GM21515 (cell line): Measurements from ENCODE around the gene MYL5.
"Not testable (repeated sequence)": the region's sequence is repeated elsewhere in the genome, so short reads cannot be mapped to it uniquely, and the experiment has no call there.

Experiments used
- ATAC-seq: cut with Tn5 transposase; IDR thresholded peaks from one replicate; pipeline ENCODE4 v1.9.1; 2021; ENCODE audit not compliant: unreplicated experiment

Gene MYL5

DNA sequence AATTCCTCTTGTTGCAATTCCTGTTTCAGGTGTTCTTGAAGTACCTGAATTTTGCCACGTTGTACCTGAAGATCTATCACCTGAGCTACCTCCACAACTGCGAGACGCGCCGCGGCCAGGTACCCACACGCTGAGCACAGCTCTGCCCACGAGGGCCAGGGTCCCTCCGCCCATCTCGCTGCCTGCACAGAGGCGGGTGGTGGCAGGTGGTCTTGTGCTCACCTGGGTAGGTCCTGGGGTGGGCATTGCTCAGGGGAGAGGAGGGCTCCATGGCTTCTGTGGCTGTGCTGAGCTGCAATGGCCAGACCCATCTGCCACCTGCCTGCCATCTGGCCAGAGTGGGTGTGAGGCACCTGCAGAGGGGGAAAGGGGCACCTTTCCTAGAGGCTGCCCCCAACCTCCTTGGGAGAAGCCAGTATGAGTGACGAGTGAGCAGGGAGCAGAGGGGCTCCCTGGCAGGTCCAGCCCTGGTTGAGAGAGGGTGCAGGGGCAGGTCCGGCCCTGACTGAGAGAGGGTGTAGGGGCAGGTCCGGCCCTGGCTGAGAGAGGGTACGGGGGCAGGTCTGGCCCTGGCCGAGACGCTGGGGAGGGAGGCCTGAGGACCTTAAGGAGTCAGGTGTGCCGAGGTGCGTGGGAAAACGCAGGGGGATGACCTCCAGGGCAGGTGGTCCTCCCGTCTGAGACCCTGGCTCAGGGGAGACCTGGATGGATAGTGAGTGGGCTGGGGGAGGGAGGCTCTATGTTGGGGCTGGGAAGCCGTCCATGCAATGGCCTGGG, 38.3 kb upstream of the MYL5 start:
- no peak for ATAC-seq

DNA sequence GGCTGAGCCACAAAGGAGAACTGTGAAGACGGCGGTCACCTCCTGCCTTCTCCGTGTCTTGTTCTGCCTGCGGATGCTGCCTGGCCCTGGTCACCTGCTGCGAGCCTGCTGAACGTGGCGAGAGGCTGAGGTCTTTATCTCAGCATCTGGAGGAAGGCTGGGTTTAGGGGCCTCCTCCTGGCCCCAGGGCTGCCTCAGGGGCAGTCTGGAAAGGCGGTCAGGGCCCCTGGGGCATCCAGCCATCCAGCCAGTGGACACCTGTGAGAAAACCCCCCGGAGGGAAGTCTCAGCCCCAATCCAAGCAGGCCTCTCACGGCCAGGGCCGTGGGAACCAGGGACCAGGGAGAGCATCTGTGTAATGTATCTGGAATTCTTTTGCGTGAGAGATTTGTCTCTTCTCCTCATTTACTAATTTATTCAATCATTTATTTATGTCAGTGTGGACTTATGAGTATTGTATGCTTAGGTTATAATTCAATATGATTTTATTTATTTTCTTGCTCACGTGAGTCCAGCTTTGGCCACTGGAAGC, 37.6 kb upstream of the MYL5 start:
- no peak for ATAC-seq

DNA sequence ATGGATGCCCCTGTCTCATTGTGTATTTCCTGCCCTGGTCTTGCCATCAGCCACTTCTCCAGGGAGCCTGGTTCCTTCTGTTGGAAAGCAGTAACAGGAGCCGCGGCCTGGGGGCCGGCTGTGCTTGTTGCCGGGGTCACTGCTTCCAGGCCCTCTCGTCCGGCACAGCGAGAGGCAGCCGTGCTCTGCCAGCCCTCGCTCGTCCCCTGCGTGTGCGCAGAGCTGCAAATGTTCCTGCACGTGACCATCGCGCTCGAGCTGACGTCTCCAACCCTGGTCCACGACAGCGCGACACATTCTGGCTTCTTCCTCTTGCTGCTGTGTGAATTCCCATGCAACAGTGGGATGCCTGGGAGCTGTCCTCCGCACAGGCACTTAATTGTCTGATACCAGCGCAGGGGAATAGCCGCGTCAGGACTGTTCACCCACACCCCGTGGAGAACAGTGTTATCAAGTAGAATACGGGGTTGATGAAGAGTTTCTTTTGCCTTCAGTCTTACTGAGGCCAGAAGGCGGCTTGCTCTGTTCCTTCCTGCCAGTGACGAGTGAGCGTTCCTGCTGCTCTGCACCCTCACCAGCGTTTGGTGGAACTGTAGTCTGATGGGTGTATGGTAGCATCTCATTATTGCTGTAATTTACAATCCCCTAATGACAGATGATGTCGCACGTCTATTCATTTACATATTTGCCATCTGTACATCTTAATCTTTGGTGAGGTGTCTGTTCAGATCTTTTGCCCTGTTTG, 36.6 kb upstream of the MYL5 start:
- no peak for ATAC-seq

DNA sequence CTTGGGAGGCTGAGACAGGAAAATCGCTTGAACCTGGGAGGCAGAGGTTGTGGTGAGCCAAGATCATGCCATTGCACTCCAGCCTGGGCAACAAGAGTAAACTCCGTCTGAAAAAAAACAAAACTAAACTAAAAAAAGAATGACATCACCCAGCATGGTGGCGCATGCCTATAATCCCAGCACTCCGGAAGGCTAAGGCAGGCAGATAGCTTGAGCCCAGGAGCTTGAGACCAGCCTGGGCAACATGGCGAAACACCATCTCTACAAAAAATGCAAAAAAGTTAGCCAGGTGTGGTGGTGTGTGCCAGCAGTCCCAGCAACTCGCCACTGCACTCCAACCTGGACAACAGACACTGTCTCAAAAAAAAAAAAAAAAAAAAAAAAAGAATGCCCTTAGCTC, 32.0 kb upstream of the MYL5 start:
- ATAC-seq, result not testable (repeated sequence)

DNA sequence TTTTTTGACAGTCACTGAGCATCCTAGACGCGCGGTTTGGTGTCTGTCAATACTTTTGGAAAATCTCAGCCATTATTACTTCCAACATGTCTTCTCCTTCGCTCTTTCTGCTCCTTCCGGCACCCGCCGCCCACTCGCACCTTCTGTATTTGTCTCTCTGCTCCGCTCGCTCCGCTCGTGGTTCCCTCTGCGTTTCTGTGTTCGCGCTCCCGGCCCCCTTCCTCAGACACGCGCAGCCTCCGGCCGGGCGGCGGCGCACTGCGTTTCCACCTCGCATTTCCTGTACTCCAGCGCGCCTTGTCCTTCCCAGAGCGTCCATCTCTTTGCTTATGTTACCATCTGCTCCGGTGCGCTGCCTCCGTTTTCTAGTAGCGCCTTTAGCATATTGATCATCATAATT, 27.9 kb upstream of the MYL5 start:
- no peak for ATAC-seq

DNA sequence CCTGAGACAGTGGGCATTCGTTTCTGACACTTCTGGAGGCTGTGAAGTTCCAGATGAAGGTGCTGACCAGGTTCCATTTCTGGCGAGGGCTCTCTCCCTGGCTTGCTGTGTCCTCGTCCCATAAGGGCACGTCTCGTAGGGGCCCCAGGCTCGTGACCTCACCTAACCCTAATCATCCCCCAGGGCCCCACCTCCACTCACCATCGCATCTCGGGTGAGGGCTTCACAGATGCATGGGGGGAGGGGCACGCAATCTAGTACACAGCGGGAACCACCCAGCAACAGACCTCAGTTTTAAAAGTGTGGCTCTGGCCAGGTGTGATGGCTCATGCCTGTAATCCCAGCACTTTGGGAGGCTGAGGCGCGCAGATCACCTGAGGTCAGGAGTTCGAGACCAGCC, 26.9 kb upstream of the MYL5 start:
- ATAC-seq, result no peak

DNA sequence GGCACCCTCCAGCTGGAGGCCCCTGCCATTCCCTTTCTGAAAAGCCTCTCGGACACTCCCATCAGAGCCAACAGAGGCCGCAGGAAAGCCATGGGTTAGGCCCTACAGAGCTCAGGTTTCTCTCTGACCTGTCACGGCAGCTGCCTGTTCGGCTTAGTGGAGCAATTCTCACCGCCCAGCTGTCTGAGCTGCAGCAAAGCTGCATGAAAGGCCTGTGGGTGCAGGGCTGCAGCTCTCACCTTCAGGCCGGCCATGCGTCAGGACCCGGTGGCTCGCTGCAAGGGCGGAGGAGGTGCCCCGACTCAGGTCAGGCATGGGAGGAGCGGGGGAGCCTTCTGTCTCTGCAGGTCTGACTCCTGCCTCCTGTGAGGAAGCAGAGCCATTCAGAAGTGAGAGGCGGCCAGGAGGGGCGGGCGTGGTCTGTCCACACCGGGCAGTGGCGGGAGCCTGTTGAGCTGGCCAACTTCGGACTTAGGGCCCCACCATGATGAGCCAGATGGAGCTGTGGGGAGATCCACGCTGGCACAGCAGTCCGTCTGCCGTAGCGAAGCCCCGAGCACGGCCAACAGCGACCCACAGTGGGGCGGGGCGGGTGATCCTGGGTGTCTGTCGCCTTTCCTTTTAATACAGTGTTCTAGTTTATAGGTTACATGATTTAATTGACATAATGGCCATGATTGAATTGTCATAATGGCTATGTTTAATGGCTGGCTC, 25.6 kb upstream of the MYL5 start:
- ATAC-seq, result no peak

DNA sequence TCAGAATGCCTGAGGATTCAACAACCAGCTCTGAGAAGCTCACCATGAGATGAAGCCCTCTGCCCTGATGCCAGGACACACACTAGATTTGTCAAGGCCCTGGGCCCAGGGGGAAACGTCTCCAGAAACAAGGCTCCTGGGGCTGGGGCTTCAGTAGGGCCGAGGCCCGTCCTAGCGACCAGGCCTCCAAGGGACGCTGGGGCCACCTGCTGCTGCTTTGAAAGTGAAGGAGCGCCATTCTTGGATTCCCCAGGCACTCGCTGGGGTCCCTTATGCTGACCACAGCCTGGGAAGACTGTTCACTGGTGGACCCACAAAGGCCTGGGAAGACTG, 25.1 kb upstream of the MYL5 start:
- ATAC-seq, result no peak

DNA sequence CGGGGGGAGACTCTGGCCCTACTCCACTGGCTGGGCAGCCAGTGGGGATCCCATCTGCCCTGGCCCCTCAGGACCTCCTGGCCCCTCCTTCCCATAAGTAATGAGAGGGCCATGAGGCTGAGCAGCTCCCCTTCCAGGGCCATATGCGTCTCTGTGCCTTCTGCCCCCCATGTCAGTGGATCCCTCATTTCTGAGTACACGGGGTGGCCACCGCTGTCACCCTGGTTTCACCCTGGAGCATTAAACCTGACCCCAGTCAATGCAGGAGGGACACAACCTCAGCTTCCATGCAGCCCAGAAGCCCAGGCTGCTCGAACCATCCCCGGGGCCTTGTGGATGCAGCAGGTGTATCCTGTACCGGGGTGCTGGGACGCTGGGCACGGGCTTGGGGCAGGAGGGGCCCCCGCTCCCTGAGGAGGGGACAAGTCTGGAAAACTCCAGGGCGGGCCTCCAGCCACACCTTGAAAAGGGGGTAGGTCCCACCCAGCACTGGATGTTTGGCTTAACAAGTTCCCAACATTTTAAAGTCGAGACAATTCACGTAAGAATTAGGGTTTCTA, 24.5 kb upstream of the MYL5 start:
- no peak for ATAC-seq

DNA sequence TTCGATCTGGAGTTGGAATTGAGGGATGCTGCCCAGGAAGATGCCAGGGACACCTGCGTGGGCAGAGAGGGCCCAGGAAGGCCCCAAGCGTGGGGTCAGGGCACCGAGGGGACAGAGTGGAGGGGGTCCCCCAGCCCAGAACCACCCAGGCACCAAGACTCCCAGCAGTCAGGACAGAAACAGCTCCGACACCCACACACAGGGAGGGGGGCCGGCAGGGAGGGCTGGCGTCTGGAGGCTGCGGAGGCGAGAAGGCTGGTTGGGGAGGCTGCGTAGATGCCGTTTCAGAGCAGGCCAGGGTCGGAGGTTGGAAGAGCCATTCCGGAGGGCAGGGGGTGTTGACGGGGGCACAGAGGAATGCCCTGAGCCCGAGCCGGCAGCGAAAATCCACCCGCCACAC, 23.9 kb upstream of the MYL5 start:
- no peak for ATAC-seq

DNA sequence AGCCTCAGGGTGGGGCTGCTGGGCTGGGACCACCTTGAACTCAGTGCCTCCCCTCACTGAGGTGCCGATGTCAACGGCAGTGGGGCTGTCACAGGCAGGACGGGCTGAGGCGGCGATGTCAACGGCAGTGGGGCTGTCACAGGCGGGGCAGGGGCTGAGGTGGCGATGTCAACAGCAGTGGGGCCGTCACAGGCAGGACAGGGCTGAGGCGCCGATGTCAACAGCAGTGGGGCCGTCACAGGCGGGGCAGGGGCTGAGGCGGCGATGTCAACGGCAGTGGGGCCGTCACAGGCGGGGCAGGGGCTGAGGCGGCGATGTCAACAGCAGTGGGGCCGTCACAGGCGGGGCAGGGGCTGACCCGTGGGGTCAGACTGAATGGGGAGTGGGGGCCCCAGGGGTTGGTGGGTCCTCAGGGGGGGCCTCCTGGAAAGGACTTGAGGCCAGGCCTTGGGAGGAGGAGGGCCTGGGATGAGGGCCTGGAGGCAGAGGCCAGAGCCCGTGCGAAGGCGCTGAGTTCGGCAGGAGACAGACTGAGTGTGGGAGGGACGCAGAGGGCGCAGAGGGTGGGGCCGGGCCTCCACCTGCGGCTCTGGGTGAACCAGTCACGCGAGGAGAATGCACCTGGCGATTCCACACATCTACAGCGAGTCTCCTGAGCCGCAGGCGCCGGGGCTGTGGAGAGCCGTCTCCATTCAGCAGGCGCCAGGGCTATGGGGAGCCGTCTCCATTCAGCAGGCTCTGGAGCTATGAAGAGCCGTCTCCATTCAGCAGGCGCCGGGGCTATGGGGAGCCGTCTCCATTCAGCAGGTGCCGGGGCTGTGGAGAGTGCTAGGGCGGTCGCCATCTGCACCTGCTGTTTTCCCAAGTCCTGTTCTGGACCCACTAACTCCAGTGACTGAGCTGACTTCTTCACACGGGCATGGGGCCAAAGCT, 23.1 kb upstream of the MYL5 start:
- ATAC-seq, result no peak

DNA sequence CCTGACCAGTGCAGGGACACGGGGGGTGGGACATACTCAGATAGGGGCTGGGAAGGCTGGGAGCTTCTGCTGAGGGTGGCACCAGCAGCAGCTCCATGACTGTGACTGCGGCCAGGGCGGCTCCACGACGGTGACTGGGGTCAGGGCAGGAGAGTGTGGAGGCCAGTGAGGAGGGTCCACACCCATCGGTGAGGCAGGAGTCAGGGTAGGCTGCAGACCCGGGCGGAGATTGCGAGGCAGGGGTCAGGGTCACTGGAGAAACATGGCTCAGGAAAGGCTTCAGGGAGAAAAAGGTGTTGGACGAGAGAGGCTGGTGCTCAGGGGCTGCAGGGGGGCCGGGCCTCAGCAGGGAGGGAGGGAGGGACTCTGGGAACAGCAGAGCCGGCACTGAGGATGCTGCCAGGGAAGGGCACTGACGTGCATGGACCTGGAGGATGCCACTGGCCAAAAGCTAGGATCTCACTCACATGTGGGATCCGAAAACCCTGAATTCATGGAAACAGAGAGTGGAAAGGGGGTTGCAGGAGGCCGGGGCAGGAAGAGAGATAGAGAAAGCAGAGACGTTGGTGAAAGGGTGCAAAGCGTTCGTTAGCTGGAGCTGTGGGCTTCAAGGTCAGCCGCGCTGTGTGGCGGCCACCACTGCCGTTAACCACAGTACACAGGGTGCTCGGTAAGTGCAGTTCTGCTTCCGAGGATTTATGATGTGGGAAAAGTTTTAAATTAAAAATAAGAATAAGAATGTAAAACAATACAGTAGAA, 22.3 kb upstream of the MYL5 start:
- ATAC-seq, result no peak

DNA sequence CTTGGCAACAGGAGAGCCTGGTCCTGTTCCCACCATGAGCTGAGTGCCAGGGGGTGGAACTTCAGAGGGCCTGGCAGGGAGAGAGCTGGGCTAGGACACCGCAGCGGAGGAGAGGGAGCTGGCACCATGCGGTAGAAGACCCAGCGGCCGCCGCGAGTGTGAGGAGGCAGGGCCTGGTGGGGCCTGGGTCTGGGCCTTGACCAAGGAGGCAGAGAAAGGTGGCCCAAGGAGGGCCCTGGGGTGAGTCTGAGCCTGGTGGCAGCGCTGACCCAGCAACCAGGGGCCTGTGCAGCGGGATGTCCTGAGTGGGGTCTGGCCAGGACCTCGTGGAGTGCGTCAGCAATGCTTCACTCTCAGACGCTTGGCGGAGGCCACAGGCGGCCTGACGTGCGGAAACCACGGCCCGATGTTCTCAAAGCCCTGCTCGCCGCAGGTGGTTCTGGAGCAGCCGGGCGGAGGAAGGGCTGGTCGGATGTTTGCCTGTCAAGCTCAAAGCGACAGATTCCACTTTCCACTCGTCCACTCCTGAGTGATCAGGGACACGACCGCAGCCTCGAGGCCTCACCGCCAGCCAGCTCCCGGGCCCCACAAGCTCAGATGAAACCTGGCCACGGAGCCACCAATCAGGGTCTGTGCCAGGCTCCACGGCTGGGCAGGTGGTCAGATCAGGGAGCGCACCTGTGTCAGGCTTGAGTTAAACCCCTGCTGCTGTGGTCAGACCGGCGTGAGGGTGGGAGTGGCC, 21.1 kb upstream of the MYL5 start:
- no peak for ATAC-seq

DNA sequence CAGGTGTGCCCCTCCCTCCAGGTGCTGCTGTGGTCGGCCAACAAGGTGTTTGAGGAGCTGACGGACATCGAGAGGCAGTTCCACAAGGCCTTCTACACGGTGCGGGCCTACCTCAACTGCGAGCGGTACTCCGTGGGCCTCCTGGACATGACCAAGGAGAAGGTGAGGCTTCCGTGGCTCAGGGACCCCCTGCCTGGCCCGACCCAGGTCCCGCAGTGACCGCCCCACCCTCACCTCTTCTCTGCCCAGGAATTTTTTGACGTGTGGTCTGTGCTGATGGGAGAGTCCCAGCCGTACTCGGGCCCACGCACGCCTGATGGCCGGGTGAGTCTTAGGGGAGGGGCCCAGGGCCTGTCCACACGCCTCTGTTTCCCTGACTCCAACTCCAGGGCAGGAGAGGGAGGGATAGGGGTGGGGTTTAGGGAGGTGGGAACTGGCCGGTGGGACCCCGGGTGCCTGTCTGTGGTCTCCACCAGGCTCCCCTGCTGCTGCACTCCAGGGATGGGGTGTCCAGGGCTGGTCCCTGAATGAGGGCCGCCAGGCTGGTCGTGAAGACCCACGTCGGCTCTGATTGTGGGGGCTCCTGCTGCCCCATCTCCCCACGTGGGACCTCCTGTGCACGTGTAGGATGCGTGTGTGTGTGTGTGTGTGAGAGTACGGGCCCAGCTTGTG, 20.4 kb upstream of the MYL5 start:
- ATAC-seq, result no peak

DNA sequence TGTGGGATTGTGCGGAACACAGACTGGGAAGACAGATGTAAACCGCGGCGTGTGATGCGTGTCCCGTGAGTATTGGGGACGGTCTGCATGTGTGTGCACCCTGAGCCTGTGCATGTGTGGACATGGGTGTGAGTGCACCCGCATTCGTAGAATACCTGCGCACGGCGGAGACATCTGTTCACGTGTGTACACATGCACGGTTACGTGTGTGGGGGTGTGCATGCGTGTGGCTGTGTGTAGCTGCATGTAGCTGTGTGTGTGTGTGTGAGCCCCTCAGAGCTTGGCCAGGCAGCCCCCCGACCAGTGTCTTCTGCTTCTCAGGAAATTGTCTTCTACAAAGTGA, 19.9 kb upstream of the MYL5 start:
- no peak for ATAC-seq

DNA sequence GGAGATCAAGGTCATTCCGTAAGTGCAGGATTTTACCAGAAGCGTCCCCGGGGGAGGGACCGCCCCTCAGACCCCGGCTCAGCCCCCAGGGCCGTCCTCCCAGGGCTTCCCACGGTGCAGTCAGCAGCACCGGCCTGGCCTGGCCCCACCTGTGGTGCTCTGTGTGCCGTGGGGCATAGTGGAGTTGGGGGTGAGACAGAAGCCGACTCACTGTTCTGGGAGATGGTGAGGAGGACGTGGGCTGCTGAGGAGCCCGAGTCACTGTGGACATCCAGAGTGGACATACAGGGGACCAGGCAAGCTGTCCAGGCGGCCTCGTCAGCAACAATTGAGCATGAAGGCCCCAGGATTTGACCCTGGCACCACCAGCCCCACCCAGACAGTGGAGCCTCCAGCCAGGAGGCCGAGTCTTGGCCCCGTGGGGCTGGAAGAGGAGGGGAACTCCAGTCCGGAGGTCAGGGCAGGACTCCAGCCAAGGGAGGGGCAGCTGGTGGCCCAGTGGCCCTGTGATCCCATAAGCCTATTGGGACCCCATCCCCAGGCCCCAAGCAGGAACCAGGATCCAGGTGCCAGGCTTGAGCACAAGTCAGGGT, 19.4 kb upstream of the MYL5 start:
- ATAC-seq, result no peak

DNA sequence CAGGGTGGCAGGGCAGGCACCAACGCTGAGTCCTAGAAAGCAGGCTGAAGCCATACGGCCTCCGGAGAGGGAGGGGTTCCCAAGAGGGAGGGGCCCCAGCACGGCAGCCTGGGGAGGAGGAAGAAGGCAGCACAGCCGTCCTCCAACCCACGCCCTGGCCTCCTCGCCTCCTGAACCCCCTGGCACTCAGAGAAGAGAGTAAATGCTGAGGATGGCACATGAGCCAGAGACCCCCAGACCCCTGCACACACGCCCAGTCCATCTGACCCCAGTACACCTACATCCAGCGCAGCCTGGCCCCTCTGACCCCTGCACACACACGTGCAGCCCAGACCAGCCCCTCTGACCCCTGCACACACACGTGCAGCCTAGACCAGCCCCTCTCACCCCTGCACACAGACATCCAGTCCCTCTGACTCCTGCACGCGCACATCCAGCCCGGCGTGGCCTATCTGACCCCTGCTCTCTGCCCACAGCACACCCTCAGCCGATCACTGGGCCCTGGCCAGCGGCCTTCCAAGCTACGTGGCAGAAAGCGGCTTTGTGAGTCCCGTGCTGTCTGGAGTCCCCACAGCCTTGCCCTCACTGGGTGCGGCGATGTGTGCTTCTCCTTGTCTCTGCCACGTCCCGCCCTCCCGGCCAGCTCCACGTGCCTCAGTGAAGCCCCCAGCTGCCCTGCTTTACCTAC, 18.7 kb upstream of the MYL5 start:
- ATAC-seq, result no peak
